Activated CD8-positive, alpha-beta memory T cell treated with anti-CD3 and anti-CD28 coated beads for 24 hours (primary cell): Measurements from ENCODE around the gene ORAI1.
A peak's percentile ranks its signal among the peaks of the same experiment; 100 is the strongest.
"Not testable (repeated sequence)": the region's sequence is repeated elsewhere in the genome, so short reads cannot be mapped to it uniquely, and the experiment has no call there.

Experiments
- DNase-seq: peaks from one replicate; pipeline ENCODE4 v3.0.0-alpha.2; 2020

ORAI1 gene

DNA sequence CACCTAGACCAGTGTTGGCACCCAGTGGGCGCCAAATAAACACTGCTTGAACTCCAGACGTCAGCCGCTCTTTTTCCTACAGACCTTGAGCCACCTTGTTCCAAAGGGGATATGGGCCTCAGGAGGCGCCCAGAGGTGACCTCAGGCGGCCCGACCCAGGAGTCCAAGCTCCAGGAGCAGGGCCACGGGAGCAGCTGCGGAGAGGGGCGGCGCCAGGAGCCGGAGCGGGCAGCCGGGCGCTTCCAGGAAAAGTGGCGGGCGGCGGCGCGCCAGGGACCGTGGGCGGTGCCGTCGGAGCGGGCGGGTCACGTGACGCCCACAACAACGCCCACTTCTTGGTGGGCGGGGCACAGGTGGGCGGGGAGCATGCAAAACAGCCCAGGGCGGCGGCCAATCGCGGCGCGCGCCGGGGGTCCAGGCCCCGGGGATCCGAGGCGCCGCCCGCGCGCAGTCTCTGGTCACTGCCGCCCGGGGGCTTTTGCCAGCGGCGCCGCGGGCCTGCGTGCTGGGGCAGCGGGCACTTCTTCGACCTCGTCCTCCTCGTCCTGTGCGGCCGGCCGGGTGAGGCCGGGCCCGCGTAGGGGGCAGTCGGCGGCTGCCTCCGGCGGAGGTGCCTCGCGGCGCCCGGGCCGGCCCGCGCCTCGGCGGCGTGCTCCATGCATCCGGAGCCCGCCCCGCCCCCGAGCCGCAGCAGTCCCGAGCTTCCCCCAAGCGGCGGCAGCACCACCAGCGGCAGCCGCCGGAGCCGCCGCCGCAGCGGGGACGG, at the start of gene ORAI1:
Gene ORAI1 (plus strand): TSS at position 444 of the 766 bp plus-strand sequence.
- peak; percentile 99 for DNase-seq

DNA sequence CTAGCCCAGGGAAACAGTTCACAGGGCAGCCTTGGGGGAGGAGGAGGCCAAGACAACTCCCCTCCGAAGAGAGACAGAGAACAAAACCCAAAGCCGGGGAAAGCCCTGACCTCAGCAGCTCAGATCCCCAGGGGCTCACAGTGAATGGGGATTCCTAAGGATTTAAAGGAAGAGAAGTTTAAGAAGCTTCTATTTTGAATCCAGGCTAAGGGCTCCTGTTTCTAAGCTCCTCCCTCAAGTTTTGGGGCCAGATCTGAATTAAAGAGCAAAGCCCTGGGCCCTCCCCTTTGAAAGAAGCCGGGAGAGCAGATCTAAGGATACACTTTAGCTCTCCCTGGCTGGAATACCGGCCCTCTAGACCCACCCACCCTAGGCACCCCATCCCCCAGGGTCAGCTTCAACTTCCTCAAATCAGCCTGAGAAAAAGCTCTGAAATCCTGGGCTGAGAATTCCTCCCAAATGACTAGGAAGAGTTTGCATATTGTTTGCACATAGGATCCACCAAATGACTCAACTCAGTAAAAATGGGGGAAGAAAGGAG, 49.4 kb upstream of the ORAI1 start:
- no peak for DNase-seq

DNA sequence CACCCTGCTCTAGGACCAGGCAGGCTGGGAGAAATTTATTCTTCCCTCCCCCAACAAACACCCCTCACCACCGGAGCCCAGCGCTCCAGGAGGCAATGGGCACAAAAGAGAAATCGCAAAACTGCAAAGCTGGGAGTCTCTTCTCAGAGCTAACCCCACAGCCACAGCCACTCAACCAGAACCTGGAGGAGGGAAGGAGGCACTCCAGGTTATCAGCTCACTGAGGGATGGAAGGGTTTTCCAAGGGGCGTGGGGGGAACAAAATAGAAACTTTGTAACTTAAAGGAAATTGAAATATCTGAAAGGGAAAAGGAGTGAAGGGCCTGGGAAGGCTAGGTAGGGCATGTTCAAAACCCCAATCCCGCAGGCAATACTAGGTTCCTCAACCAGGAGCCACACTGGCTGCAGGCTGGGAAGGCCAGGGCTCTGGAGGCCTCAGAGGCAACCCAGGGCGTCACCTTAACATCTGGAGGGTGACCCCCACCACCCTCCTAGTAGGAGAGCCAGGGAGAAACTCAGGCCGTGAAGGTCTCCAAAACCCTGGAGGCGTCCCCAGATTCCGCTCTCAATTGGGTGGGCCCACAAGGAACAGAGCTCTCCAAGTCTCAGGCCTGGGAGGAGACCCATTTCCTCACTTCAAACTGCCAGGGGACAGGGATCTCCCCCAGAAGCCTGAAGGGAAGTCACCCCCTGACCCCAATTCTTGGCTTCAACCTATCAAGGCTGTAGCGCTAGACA, 48.7 kb upstream of the ORAI1 start:
- DNase-seq = no peak

- DNase-seq = peak; percentile 81
Measured at GRCh38 chr12:121578230-121579189, 47.8 kb upstream of the ORAI1 start.

DNA sequence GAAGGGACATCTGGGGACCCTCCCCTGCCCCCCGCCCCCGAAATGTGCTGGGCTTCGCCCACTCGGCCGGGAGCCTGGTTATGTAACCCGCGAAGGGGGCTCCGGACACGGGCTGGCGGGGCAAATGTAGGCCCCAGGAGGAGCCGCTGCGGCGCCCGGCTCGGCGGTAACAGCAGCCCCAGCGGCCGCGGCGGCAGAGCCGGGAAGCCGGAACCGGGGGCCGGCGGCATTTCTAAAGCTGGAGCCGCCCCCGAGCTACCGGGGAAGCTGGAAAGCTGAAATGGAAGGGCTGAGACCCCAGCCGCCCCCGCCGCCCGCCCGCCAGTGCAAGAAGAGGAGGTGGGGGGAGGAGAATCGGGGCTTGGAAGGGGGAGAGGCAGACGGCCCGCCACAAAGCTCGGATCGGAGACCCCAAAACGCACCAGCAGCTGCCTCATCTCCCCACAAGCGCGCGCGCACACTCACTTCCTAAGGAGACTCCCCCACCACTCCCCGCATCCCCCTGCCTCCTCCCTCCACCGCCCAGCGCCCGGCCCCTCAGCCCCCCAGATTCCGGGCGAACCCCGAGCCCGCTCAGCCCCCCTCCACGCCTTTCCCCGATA, 47.0 kb upstream of the ORAI1 start:
- no peak for DNase-seq

GRCh38 chr12:121579981-121580868, 46.1 kb upstream of the ORAI1 start:
- peak; percentile 86 for DNase-seq

- DNase-seq = peak; percentile 66
Measured at GRCh38 chr12:121580959-121581685, 45.2 kb upstream of the ORAI1 start, which contains the start of gene KDM2B. KDM2B (minus strand) TSS chr12:121581023; CDS start chr12:121580911, 112 bp downstream.

DNA sequence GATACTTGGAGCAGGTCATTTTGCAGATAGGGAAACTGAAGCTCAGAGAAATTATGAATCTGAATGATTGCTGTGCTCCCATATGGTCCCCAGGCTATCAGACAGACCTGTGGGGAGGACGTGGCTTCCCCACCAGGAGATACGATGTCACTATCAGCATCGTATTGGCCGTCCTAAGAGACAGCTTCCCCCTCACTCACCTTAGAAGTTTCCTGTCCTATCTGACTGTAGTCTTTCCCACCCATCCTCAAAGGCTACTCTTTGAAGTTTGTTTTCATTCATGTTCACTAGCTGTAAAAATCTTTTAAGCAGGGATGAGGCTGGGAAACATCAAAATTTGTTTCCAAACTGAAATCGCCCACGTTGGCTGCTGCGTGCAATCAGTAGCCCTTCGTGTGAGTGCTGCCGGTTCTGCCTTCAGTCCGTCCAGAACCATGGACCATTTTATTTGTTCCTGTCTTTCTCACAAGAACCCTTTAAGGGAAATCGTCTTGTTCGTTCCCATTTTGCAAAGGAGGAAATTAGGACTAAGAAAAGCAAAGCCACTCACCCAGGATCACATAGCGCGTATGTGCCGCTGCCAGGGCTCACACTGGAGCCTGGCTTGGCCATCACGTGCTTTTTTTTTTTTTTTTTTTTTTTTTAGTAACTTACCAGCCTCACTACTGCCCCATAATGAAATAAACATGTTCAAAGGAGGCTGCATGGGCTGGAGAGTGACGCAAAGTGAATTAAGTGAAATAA, 44.5 kb upstream of the ORAI1 start:
- DNase-seq = no peak

GRCh38 chr12:121582583-121583333, 43.6 kb upstream of the ORAI1 start:
- DNase-seq = no peak

DNA sequence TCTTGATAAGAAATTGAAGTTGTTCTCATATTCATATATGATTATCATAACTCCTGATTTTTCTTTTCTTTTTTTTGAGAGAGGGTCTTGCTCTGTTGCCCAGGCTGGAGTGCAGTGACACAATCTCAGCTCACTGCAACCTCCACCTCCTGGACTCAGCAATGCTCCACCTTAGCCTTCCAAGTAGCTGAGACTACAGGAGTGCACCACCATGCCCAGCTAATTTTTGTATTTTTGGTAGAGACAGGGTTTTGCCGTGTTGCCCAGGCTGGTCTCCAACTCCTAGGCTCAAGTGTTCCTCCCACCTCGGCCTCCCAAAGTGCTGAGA, 43.0 kb upstream of the ORAI1 start:
- not testable (repeated sequence) for DNase-seq

- not testable (repeated sequence) for DNase-seq
Measured at GRCh38 chr12:121584885-121585284, 41.4 kb upstream of the ORAI1 start.

DNA sequence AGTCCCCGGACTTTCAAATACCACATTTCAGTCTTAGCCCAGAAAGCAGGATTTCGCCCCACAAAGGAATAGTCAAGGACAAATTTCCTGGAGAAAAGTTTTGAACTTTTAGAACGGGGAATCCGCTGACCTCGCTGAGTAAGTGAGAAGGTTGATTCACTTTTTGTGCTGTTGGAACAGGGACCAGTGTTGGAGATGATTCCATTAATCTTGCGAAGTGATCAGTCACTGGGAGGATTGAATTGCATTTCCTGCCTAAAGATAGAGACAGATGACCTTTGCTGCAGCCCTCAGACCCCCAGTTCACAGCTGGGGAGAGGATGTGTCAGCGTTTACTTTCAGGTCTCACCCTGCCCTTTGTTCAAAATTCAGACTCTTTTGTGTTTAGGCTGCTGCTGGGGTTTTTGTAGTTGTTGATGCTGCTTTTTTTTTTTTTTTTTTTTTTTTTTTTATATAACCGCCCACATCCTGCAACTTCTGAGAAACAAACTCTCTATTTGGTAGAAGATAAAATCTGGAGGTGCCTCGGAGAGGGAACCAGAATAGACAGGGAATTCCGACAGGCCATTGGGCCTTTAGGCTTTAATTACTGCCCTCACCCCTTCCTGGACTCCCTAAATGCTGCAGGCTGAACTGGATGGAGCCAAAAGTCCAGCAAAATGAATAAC, 35.7 kb upstream of the ORAI1 start:
- DNase-seq = peak; percentile 82

- DNase-seq = no peak
Measured at GRCh38 chr12:121592320-121592719, 34.0 kb upstream of the ORAI1 start.

GRCh38 chr12:121595520-121595919, 30.8 kb upstream of the ORAI1 start:
- DNase-seq = no peak

- DNase-seq = no peak
Measured at GRCh38 chr12:121596526-121596925, 29.8 kb upstream of the ORAI1 start.

GRCh38 chr12:121600702-121601336, 25.5 kb upstream of the ORAI1 start:
- no peak for DNase-seq

DNA sequence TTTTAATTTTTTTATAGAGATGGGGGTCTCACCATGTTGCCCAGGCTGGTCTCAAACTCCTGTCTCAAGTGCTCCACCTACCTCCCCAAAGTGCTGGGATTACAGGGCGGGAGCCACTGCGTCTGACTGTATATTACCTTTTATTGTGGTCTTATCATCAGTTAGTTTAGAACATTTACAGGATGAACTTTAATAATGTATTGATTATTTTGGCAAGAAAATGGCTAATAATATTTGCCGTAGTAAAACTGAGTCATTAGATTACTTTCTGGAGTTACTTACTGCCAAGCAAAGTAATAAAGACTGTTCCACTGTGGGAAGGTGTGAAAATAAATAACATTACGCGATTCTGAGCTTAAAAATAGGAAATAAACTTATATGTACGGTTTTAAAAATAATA, 23.6 kb upstream of the ORAI1 start:
- no peak for DNase-seq

DNA sequence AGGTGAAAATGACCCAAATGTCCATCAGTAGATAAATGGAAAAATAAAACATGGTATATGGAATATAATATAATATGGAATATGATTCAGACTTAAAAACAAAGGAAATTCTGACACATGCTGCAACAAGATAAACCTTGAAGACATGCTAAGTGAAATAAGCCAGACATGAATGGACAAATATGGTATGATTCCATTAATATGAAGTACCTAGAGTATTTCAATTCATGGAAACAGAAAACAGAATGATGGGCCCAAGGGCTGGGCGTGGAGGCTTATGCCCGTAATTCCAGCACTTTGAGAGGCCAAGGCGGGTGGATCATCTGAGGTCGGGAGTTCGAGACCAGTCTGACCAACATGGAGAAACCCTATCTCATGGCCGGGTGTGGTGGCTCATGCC, 22.7 kb upstream of the ORAI1 start:
- no peak for DNase-seq
